HG02970 (cell line): Measurements from ENCODE around the gene SULT1C3.

Source experiments
- ATAC-seq: cut with Tn5 transposase; IDR thresholded peaks from one replicate; pipeline ENCODE4 v1.9.1; 2021; ENCODE audit warnings: mild to moderate bottlenecking, moderate library complexity, moderate number of reproducible peaks; ENCODE audit not compliant: unreplicated experiment, low FRiP score

SULT1C3 gene

GRCh38 chr2:108297436-108298141 is 57.8 kb downstream of the SULT1C3 start:
- no peak for ATAC-seq

- ATAC-seq: no peak
Measured at GRCh38 chr2:108301558-108301957, 61.8 kb downstream of the SULT1C3 start.

GRCh38 chr2:108304975-108305374 is 65.2 kb downstream of the SULT1C3 start:
- ATAC-seq: no peak

- ATAC-seq: no peak
Measured at GRCh38 chr2:108305901-108306300, 66.1 kb downstream of the SULT1C3 start.

GRCh38 chr2:108309903-108310302 is 70.1 kb downstream of the SULT1C3 start:
- ATAC-seq: no peak
